PC-3 (cell line): ENCODE results near the gene GPS1. TPM values are rescaled to one million over a fixed set of nuclear protein-coding genes. Genes with fewer than 3 reads are reported as not detected.

Experiments used
- ATAC-seq: fragments of 200-7000 bp; cut with Tn5 transposase; 2 replicates; pipeline ENCODE4 v1.9.1; 2020; ENCODE audit warnings: mild to moderate bottlenecking, moderate library complexity
- BruUV-seq: library from RNA; stranded (reverse); fragments of 400-500 nt; replicated peaks from 2 replicates; lab custom pipeline; 2021; lab: Mats Ljungman, UMichigan
- CTCF ChIA-PET: fragments of 300-600 bp; sonication (Branson Sonifier 250); formaldehyde crosslinking; loops from one replicate; lab custom pipeline; 2022; ENCODE audit warnings: antibody characterized with exemption; lab: Charles Lee
- POLR2A ChIA-PET: fragments of 300-600 bp; sonication (Branson Sonifier 250); formaldehyde crosslinking; loops from one replicate; lab custom pipeline; 2022; ENCODE audit warnings: antibody characterized with exemption; ENCODE audit not compliant: unreplicated experiment; lab: Charles Lee
- DNase-seq: peaks from one replicate; pipeline ENCODE4 v3.0.0-alpha.2; 2015
- H2AFZ ChIP-seq: fragments of 300-600 bp; sonication (generic); 2 replicates; pipeline ENCODE4 v1.6.0; 2016; ENCODE audit warnings: antibody characterized with exemption, low read length
- H3F3A ChIP-seq: fragments of 300-600 bp; sonication (generic); one replicate; pipeline ENCODE4 v1.6.0; 2017; ENCODE audit warnings: antibody characterized with exemption, low read length, control low read depth, mild to moderate bottlenecking; ENCODE audit not compliant: unreplicated experiment
- H3K27ac ChIP-seq: fragments of 300-600 bp; sonication (generic); 2 replicates; pipeline ENCODE4 v1.5.1; 2016; ENCODE audit warnings: mild to moderate bottlenecking, low read length
- H3K27me3 ChIP-seq: fragments of 300-600 bp; sonication (generic); 2 replicates; pipeline ENCODE4 v1.6.1; 2016; ENCODE audit warnings: low read length, mixed read lengths
- H3K36me3 ChIP-seq: fragments of 300-600 bp; sonication (generic); 2 replicates; pipeline ENCODE4 v1.6.1; 2016; ENCODE audit warnings: low read depth, mixed run types, low read length, mixed read lengths
- H3K4me1 ChIP-seq: fragments of 300-600 bp; sonication (generic); 2 replicates; pipeline ENCODE4 v1.5.1; 2016; ENCODE audit warnings: low read length; ENCODE audit not compliant: insufficient read depth
- H3K4me2 ChIP-seq: fragments of 300-600 bp; sonication (generic); 2 replicates; pipeline ENCODE4 v1.6.0; 2016; ENCODE audit warnings: low read length
- H3K4me3 ChIP-seq: fragments of 300-600 bp; sonication (generic); 2 replicates; pipeline ENCODE4 v1.5.1; 2016; ENCODE audit warnings: mild to moderate bottlenecking, low read length, mixed read lengths
- H3K79me2 ChIP-seq: fragments of 300-600 bp; sonication (generic); 2 replicates; pipeline ENCODE4 v1.6.1; 2017; ENCODE audit warnings: low read length, mixed read lengths
- H3K9ac ChIP-seq: fragments of 300-600 bp; sonication (generic); 2 replicates; pipeline ENCODE4 v1.6.0; 2016; ENCODE audit warnings: mild to moderate bottlenecking, low read length
- H3K9me2 ChIP-seq: fragments of 300-600 bp; sonication (generic); replicated peaks from 2 replicates; pipeline ENCODE4 v1.6.1; 2016; ENCODE audit warnings: mixed run types, low read length, mixed read lengths
- H3K9me3 ChIP-seq: fragments of 300-600 bp; sonication (generic); 2 replicates; pipeline ENCODE4 v1.6.1; 2016; ENCODE audit warnings: low read length, mixed read lengths
- H4K20me1 ChIP-seq: fragments of 300-600 bp; sonication (generic); 2 replicates; pipeline ENCODE4 v1.6.1; 2016; ENCODE audit warnings: low read length, mixed read lengths
- EZH2 ChIP-seq: fragments of 300-600 bp; sonication (generic); IDR thresholded peaks from one replicate; pipeline ENCODE4 v1.6.1; 2017; ENCODE audit warnings: antibody characterized with exemption, mild to moderate bottlenecking, low read length; ENCODE audit not compliant: unreplicated experiment
- EZH2phosphoT487 ChIP-seq: fragments of 300-600 bp; sonication (generic); IDR thresholded peaks from 2 replicates; pipeline ENCODE4 v1.6.1; 2018; ENCODE audit warnings: mild to moderate bottlenecking, antibody characterized with exemption, low read length, borderline replicate concordance
- intact Hi-C: fragments of 100-400 bp; cut with micrococcal nuclease; formaldehyde crosslinking; loops from 2 replicates; pipeline ENCODE4 v1.9.0; 2023
- total RNA-seq: library from RNA; depleted of rRNA; stranded (reverse); fragments of >200 nt; gene quantifications from 2 replicates; pipeline ENCODE4 v1.2.3, GENCODE V29; 2014
- TF ChIP-seq, protein P1 (sequence below): fragments of 300-600 bp; sonication (generic); conservative IDR thresholded peaks from 2 replicates; pipeline ENCODE4 v1.5.1; 2017; ENCODE audit warnings: antibody characterized with exemption, low read depth, mild to moderate bottlenecking, low read length

The GPS1 gene
- total RNA-seq, 1 experiment from 2014 or later: 240 TPM

DNA sequence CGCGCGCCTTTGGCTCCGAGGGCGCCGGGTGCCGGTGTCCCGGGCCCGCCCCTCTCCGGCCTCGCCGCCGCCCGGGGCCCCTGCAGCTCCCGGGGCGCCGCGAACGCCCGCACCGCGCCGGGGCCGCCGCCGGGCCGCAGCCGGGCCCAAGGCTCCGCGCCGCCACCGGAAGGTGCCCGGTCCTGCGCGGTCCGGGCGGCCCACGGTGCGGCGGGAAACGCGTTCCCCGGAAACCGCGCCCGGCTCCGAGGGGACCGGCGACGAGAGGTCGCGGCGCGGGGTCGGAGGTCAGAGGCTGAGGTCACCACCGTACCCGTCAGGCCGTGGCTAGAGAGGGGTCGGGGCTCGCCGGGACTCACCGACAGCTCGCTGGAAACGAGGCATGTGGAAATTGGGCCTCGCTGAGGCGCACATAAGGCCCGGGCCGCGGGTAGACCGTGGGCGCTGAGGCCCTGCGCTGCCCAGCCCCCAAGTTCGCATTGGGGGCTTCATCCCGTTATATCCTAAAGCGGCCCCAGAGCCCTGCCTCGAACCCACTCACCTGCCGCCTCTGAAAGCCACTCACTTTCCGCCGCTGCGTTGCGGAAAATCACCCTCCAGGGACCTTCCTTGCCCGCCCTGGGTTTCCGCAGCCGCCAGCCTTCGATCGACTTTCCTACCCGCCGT, 14.1 kb downstream of the GPS1 start, which contains the start of gene DUS1L:
Gene DUS1L (minus strand): TSS at position 167 of the 666 bp plus-strand sequence. CDS start 745 bp downstream, outside the sequence.
- Histone ChIP-seq H3K9me3 (no peaks in the 10 kb centered on the region), H3K4me2 (peak within 1 kb of the TSS; percentile 99), H3K9me2 (no peaks in the 10 kb centered on the region), H3K79me2 (peaks cover 29% of the 10 kb centered on the region), H2AFZ (peak within 1 kb of the TSS; percentile 96), H3F3A (no peaks in the 10 kb centered on the region), H3K27ac (peak within 1 kb of the TSS; percentile 20), H3K4me1 (peaks cover 17% of the 10 kb centered on the region), H3K27me3 (no peaks in the 10 kb centered on the region), H4K20me1 (no peaks in the 10 kb centered on the region), H3K9ac (peak within 1 kb of the TSS; percentile 99), H3K4me3 (peak within 1 kb of the TSS; percentile 94), H3K36me3 (peaks cover 17% of the 10 kb centered on the region)
- DNase-seq: peak; percentile 51
- intact Hi-C loops: no loop called here
- peak; percentile 66 for ATAC-seq
- TF ChIP-seq, protein P1, sequence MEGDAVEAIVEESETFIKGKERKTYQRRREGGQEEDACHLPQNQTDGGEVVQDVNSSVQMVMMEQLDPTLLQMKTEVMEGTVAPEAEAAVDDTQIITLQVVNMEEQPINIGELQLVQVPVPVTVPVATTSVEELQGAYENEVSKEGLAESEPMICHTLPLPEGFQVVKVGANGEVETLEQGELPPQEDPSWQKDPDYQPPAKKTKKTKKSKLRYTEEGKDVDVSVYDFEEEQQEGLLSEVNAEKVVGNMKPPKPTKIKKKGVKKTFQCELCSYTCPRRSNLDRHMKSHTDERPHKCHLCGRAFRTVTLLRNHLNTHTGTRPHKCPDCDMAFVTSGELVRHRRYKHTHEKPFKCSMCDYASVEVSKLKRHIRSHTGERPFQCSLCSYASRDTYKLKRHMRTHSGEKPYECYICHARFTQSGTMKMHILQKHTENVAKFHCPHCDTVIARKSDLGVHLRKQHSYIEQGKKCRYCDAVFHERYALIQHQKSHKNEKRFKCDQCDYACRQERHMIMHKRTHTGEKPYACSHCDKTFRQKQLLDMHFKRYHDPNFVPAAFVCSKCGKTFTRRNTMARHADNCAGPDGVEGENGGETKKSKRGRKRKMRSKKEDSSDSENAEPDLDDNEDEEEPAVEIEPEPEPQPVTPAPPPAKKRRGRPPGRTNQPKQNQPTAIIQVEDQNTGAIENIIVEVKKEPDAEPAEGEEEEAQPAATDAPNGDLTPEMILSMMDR: no peak
- TF ChIP-seq EZH2phosphoT487 (no peak), EZH2 (no peak)
- BruUV-seq: TSS peak; percentile 82
- ChIA-PET CTCF (interaction anchor here (0.5 to 1.1 kb wide), 2 partner anchors 15 to 28 kb away, joined by 3 read pairs; partner anchors contain the start of gene DCXR), POLR2A (interaction anchor here (0.7 kb wide), 1 partner anchor 28 kb away, joined by 4 read pairs; the partner anchor contains the start of gene DCXR)

DNA sequence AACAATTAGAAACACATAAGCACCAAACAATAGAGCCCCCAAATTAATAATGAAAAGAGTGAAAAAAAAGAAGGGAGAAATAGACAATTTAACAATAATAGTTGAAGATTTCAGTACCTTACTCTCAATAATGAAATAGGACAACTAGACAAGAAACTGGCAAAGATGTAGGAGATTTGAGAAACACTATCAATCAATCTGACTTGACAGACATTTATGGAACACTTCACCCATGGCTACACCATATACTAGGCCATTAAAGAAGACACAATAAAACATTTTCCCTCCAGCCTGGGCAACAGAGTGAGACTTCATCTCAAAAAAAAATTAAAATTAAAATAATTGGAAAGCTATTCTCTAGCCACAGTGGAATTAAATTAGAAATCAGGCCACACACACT, 18.9 kb downstream of the GPS1 start:
- Histone ChIP-seq H3K4me1 (peaks cover 5% of the 10 kb centered on the region; the same call in 1 of the 2 replicates), H3K9me3 (no peaks in the 10 kb centered on the region), H4K20me1 (no peaks in the 10 kb centered on the region), H3K9me2 (no peaks in the 10 kb centered on the region), H3F3A (no peaks in the 10 kb centered on the region), H3K27me3 (no peaks in the 10 kb centered on the region), H2AFZ (no peak overlapping the region), H3K4me3 (no peak overlapping the region), H3K4me2 (no peak overlapping the region), H3K36me3 (no peaks in the 10 kb centered on the region), H3K79me2 (0 out of 2 replicates have a peak, but pooled peaks cover 4% of the 10 kb centered on the region), H3K9ac (no peak overlapping the region), H3K27ac (no peak overlapping the region)
- ChIA-PET POLR2A (no interaction called here), CTCF (no interaction called here)
- BruUV-seq: no TSS peak
- no peak for TF ChIP-seq EZH2phosphoT487
- TF ChIP-seq, protein P1: no peak
- TF ChIP-seq EZH2: no peak
- ATAC-seq: no peak
- intact Hi-C loops: no loop called here
- DNase-seq: no peak

DNA sequence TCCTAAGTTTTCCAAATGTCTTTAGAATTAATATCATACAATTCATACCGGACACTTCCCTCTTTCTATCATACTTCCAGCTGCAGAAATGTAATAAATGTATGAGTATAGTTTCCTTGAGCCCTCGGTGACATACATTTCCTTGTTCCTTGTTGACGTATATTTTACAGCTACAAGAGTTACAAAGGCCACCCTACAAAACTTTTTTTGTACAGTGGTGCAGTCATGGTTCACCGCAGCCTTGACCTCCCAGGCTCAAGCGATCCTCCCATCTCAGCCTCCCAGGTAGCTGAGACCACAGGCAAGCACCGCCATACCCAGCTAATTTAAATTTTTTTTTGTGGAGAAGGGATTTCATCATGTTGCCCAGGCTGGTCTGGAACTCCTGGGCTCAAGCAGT, 21.1 kb downstream of the GPS1 start:
- H4K20me1 ChIP-seq: no peaks in the 10 kb centered on the region
- no peaks in the 10 kb centered on the region for H3K9me2 ChIP-seq
- intact Hi-C loops: no loop called here
- H3K27me3 ChIP-seq: no peaks in the 10 kb centered on the region
- H3K4me2 ChIP-seq: no peak overlapping the region
- no peak overlapping the region for H3K4me3 ChIP-seq
- H2AFZ ChIP-seq: no peak overlapping the region
- no peaks in the 10 kb centered on the region for H3K9me3 ChIP-seq
- H3F3A ChIP-seq: no peaks in the 10 kb centered on the region
- no peak for ATAC-seq
- no TSS peak for BruUV-seq
- peaks cover 2% of the 10 kb centered on the region for H3K36me3 ChIP-seq
- no peak overlapping the region for H3K9ac ChIP-seq
- H3K79me2 ChIP-seq: no peaks in the 10 kb centered on the region
- TF ChIP-seq EZH2 (no peak), EZH2phosphoT487 (no peak)
- TF ChIP-seq, protein P1: no peak
- H3K4me1 ChIP-seq: no peaks in the 10 kb centered on the region
- CTCF ChIA-PET: no interaction called here
- POLR2A ChIA-PET: no interaction called here
- H3K27ac ChIP-seq: no peak overlapping the region
- no peak for DNase-seq
